Osteocyte (in vitro differentiated cells): ENCODE data around the gene EXTL2. TPM values are rescaled to one million over a fixed set of nuclear protein-coding genes. Genes with fewer than 3 reads are reported as not detected.
A peak's percentile ranks its signal among the peaks of the same experiment; 100 is the strongest.

Experiments
- DNase-seq: peaks from one replicate; pipeline ENCODE4 v3.0.0; 2021; ENCODE audit warnings: mixed read lengths; ENCODE audit not compliant: unreplicated experiment; ENCODE audit errors: extremely low spot score
- H3K27ac Mint-ChIP-seq: one replicate; pipeline ENCODE4 v1.8.0; 2021; ENCODE audit warnings: mild to moderate bottlenecking, mixed read lengths; ENCODE audit not compliant: unreplicated experiment
- H3K27me3 Mint-ChIP-seq: one replicate; pipeline ENCODE4 v1.8.0; 2021; ENCODE audit warnings: mixed read lengths; ENCODE audit not compliant: unreplicated experiment
- H3K36me3 Mint-ChIP-seq: one replicate; pipeline ENCODE4 v1.8.0; 2021; ENCODE audit warnings: mixed read lengths; ENCODE audit not compliant: unreplicated experiment
- H3K4me1 Mint-ChIP-seq: one replicate; pipeline ENCODE4 v1.8.0; 2021; ENCODE audit warnings: mixed read lengths; ENCODE audit not compliant: unreplicated experiment
- H3K4me3 Mint-ChIP-seq: one replicate; pipeline ENCODE4 v1.8.0; 2021; ENCODE audit warnings: mild to moderate bottlenecking, moderate library complexity, mixed read lengths; ENCODE audit not compliant: unreplicated experiment
- H3K9me3 Mint-ChIP-seq: one replicate; pipeline ENCODE4 v1.8.0; 2021; ENCODE audit warnings: mixed read lengths; ENCODE audit not compliant: unreplicated experiment
- total RNA-seq: library from RNA; stranded (reverse); gene quantifications from 2 replicates; pipeline ENCODE4 v1.2.1, GENCODE V29; 2021
- TF ChIP-seq, protein P1 (sequence below): fragments of 200-600 bp; sonication (generic); IDR thresholded peaks from 2 replicates; pipeline ENCODE4 v1.5.0; 2021; ENCODE audit warnings: antibody characterized with exemption, mild to moderate bottlenecking, moderate library complexity

Gene EXTL2
- total RNA-seq, 1 donor from 2014 or later: 33.6 TPM

DNA sequence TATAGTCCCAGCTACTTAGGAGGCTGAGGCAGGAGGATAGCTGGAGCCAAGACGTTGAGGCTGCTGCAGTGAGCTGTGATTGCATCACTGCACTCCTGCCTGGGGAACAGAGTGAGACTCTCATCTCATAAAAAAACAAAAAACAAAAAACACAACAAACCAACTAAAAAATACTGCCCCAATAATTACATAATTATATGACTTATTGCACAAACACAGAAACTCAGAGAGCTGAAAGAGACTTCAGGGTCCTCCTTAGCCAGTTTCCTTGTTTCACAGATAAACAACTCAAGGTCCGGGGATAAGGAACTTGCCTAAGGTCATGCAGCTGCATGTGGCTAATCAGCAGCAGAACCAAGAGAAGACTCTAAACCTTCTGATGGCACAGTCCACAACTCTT is 11.9 kb downstream of the EXTL2 start:
- peak overlapping the region; percentile 2 for H3K27ac Mint-ChIP-seq
- no peaks in the 10 kb centered on the region for H3K9me3 Mint-ChIP-seq
- no peaks in the 10 kb centered on the region for H3K27me3 Mint-ChIP-seq
- peaks cover 23% of the 10 kb centered on the region for H3K4me1 Mint-ChIP-seq
- DNase-seq: no peak
- H3K36me3 Mint-ChIP-seq: peaks cover 3% of the 10 kb centered on the region
- H3K4me3 Mint-ChIP-seq: no peak overlapping the region
- TF ChIP-seq, protein P1, sequence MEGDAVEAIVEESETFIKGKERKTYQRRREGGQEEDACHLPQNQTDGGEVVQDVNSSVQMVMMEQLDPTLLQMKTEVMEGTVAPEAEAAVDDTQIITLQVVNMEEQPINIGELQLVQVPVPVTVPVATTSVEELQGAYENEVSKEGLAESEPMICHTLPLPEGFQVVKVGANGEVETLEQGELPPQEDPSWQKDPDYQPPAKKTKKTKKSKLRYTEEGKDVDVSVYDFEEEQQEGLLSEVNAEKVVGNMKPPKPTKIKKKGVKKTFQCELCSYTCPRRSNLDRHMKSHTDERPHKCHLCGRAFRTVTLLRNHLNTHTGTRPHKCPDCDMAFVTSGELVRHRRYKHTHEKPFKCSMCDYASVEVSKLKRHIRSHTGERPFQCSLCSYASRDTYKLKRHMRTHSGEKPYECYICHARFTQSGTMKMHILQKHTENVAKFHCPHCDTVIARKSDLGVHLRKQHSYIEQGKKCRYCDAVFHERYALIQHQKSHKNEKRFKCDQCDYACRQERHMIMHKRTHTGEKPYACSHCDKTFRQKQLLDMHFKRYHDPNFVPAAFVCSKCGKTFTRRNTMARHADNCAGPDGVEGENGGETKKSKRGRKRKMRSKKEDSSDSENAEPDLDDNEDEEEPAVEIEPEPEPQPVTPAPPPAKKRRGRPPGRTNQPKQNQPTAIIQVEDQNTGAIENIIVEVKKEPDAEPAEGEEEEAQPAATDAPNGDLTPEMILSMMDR: no peak

DNA sequence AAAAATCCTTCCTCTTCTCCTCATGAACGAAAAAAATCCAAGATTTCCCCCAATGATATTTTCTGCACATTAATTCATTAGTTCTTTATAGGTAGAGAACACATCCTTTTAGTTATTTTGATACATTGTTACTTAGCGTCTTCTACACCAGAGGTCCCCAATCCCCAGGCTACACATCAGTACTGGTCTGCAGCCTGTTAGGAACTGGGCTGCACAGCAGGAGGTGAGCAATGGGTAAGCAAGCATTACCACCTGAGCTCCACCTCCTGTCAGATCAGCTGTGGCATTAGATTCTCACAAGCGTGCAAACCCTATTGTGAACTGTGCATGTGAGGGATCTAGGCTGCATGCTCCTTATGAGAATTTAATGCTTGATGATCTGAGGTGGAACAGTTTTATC is 13.0 kb downstream of the EXTL2 start:
- Mint-ChIP-seq H3K4me3 (no peak overlapping the region), H3K9me3 (no peaks in the 10 kb centered on the region), H3K4me1 (peaks cover 23% of the 10 kb centered on the region), H3K27me3 (no peaks in the 10 kb centered on the region), H3K27ac (no peak overlapping the region), H3K36me3 (peaks cover 5% of the 10 kb centered on the region)
- TF ChIP-seq, protein P1: no peak
- no peak for DNase-seq

DNA sequence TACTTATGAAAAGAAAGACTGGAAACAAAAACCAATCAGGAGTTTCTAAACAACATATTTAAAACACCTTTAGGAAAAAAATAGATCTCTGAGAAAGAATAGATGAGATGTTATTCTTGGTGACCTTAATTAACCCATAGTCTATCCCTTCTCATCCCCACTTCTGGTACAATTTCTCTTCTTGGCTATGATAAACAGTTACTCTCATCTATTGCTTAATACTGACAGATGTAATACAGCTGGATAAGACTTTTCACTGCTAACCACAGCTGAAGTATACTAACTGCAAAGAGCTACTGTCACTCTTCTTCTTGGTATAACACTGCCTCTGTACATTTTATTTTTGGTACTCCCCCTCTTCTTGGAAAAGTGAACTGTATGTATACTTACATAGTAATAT is 15.2 kb downstream of the EXTL2 start:
- TF ChIP-seq, protein P1: no peak
- Mint-ChIP-seq H3K4me3 (no peak overlapping the region), H3K36me3 (peaks cover 11% of the 10 kb centered on the region), H3K9me3 (no peaks in the 10 kb centered on the region), H3K27me3 (no peaks in the 10 kb centered on the region), H3K27ac (no peak overlapping the region), H3K4me1 (peaks cover 23% of the 10 kb centered on the region)
- DNase-seq: no peak

DNA sequence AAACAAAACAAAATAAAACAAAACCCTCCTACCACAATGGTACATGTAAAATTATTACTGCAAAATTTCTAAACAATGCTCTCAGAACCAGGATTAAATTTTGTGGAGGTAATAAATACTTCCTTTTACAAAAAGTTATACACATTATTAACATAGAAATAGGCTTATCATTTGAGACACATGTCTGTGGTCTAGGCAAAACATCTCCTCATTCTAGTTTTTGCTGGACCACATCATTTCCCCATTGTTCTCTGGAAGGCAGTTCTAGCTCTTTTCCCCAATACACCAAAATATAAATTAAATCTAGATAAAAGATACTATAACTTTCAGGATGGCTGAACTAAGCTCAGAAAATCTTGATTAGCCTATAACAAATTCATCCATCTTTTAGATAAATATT is 18.4 kb downstream of the EXTL2 start:
- TF ChIP-seq, protein P1: no peak
- no peaks in the 10 kb centered on the region for H3K9me3 Mint-ChIP-seq

DNA sequence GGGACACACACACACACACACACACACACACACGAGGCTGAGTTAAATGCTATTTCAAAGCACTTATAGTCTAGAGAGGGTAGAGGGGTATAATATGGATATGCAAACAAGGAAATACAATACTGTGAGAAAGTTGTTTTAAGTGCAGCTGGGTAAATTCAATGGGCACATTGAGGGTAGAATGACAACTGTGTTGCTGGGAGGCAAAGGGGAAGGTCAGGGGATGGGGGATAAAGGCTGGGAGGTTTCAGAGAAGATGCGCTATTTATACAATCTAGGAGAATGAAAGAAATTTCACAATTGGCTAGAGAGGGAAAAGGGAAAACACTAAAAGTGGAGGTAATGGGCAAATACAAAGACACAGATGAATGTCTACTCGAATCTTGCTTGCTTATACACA is 19.4 kb downstream of the EXTL2 start:
- peaks cover 12% of the 10 kb centered on the region for H3K36me3 Mint-ChIP-seq
- H3K27me3 Mint-ChIP-seq: no peaks in the 10 kb centered on the region
- no peak overlapping the region for H3K4me3 Mint-ChIP-seq
- peaks cover 4% of the 10 kb centered on the region for H3K4me1 Mint-ChIP-seq
- no peaks in the 10 kb centered on the region for H3K9me3 Mint-ChIP-seq
- TF ChIP-seq, protein P1: no peak
- no peak overlapping the region for H3K27ac Mint-ChIP-seq
- no peak for DNase-seq

More for the DNA sequence above, 18.4 kb downstream of the EXTL2 start:
- H3K36me3 Mint-ChIP-seq: peaks cover 12% of the 10 kb centered on the region
- H3K27me3 Mint-ChIP-seq: no peaks in the 10 kb centered on the region
- no peak overlapping the region for H3K4me3 Mint-ChIP-seq
- DNase-seq: no peak
- no peak overlapping the region for H3K27ac Mint-ChIP-seq
- H3K4me1 Mint-ChIP-seq: peaks cover 4% of the 10 kb centered on the region
